Erythroblast (primary cell): Measurements from ENCODE around the gene SLC44A1.

Experiments used
- DNase-seq, 2 experiments: peaks; one replicate each; lab custom pipeline; 2025; lab: John Stamatoyannopoulos, UW
- GATA1 ChIP-seq: IDR thresholded peaks from 2 replicates; pipeline ENCODE4 v1.6.1; 2011; ENCODE audit warnings: low read depth, mild to moderate bottlenecking, control low read depth, low read length, moderate library complexity
- POLR2A ChIP-seq: IDR thresholded peaks from 2 replicates; pipeline ENCODE4 v1.6.1; 2011; ENCODE audit warnings: mild to moderate bottlenecking, low read length

SLC44A1 gene

DNA sequence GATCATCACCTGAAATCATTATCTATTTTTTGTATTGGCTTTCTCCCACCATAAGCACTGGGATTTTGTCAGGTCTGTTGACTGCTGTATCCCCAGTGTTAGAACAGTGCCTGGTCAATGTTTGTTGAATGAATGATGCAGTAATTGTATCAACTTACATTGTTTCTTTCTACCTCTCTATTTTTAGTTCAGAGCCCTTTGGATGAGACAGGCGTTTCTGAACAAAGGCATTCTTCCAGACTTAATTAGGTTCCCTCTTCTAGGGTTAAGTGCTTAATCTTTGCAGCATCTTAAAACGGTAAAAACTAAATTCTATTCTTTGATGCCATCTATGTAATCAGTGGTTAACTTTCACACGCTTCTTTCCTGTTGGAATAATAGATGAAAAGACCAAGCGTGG, 26.3 kb downstream of the SLC44A1 start:
- TF ChIP-seq POLR2A (no peak), GATA1 (no peak)
- no peak for DNase-seq

DNA sequence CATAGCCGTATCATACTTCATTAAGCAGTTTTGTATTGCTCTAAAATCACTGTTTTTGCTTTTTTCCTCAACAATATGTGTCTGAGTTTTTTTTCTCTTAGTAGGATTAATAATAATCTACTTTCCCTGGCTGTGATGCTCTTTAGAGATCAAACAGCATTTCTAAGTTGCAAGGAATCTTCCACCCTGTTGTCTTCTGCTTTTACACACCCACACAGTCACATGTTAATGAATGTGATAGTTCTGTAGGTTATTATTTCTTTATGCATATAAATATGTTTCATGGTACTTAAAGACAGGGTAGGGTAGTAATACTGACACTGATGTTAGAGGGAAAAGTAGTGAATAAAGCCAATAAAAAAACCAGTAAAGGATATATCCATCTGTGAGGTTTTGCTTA, 29.3 kb downstream of the SLC44A1 start:
- TF ChIP-seq GATA1 (no peak), POLR2A (no peak)
- DNase-seq, result no peak

DNA sequence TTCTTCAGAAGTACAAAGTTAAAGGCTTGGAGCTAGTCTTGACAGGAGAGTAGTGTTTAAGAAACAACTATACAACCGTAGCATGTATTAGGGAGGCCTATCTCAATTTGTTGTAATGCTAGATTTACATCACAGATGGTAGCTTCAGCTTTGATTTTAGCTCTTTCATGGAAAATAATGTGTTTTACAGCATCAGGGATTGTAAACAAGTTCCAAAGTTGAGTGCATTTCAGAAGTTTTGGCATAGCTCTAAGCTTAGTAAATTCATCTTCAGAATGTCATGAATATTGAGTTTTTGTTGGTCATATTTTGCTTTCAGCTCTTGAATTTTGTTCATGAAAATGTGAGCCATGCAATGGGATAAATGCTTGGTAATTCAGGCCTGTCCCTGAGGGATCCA, 30.7 kb downstream of the SLC44A1 start:
- TF ChIP-seq GATA1 (no peak), POLR2A (no peak)
- DNase-seq, result no peak

DNA sequence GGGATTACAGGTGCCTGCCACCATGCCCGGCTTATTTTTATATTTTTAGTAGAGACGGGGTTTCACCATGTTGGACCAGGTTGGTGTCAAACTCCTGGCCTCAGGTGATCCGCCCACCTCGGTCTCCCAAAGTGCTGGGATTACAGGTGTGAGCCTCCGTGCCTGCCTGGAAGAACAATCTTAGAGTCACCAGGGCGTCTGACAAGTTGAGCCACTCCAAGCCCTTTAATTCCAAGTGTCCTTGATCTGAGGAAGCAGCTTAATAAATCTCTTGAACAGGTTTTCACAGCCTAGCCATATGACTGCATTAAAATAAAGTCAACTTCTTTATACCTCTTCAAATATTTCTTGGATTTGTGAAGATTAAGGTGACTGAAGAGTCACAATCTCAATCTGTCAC, 31.5 kb downstream of the SLC44A1 start:
- DNase-seq, result no peak

DNA sequence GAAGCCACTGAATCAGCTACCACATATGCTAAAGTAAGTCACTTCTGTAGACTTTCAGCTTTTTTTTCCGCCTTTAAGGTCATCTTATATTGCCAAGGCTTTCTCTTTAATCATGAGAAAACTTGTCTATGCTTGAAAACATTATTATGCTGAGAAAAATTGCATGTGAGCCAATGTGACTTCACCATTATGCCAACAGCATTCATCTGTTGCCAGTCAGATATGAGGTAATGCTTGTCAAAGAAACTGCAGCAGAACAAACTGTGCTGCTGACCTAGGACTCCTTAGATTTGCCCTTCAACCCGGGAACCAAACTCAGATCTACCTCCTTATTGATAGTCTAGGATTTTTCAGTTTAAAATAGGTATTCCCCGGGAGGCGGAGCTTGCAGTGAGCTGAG, 34.3 kb downstream of the SLC44A1 start:
- TF ChIP-seq GATA1, result no peak
- TF ChIP-seq POLR2A, result no peak
- no peak for DNase-seq

More for the DNA sequence above, 31.5 kb downstream of the SLC44A1 start:
- no peak for TF ChIP-seq POLR2A
- TF ChIP-seq GATA1, result no peak

DNA sequence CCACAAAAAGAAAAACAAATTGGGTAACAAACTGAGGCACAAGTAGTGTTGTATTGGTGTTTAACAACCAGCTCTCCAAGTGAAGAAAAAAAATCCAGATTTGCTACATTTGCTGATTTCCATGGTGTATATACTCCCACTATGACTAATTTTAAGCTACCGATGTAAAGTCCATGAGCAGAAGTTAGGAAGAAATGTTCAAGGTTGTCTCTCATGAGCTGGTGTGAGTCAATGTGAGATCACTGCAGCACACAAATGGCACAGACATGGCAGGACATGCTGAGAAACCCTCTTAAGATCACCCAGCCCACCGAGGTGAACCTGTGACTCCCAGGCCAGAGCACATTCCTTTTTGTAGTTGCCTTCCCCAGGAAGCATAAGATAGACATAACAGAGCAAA, 36.2 kb downstream of the SLC44A1 start:
- TF ChIP-seq GATA1 (no peak), POLR2A (no peak)
- peak in 1 of 2 experiments; percentile 14 for DNase-seq

DNA sequence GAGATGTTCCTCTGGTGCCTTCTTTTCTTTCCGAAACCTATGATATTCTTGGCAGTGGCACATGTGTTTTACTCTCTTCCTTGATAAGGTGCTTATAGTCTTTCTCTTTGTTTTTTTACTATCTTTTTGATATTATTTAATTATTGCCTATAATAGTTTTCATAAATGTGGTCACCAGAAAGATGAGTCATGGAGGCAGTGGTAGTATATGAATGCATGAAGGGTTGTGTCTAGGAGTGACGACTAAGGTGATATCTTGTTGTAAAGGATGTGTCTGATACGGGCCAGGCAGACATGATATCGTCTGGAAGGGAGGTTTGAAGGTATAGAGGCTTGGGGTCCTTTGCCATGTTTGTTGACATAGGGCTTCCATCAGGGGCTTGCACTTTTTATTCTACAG, 36.8 kb downstream of the SLC44A1 start:
- TF ChIP-seq GATA1, result no peak
- TF ChIP-seq POLR2A, result no peak
- no peak for DNase-seq

DNA sequence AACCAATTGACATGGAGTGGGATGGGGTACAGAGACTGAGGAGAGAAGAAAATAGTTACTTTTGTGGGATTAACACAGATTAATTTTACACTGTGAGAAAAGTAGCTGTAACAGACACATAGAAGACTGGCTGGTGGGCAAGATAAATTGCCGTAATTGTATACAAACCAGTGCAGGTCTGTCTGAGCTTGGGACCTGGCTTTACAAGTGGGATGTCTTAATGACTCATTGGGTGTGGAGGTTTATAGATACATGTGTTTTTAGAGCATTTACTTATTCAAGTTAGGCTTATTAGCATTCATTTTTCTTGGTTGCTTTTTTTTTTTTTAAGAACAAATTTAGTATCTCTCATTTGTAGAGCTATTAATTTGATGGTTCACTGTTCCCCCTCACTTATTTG, 37.5 kb downstream of the SLC44A1 start:
- TF ChIP-seq POLR2A (no peak), GATA1 (no peak)
- DNase-seq, result no peak

DNA sequence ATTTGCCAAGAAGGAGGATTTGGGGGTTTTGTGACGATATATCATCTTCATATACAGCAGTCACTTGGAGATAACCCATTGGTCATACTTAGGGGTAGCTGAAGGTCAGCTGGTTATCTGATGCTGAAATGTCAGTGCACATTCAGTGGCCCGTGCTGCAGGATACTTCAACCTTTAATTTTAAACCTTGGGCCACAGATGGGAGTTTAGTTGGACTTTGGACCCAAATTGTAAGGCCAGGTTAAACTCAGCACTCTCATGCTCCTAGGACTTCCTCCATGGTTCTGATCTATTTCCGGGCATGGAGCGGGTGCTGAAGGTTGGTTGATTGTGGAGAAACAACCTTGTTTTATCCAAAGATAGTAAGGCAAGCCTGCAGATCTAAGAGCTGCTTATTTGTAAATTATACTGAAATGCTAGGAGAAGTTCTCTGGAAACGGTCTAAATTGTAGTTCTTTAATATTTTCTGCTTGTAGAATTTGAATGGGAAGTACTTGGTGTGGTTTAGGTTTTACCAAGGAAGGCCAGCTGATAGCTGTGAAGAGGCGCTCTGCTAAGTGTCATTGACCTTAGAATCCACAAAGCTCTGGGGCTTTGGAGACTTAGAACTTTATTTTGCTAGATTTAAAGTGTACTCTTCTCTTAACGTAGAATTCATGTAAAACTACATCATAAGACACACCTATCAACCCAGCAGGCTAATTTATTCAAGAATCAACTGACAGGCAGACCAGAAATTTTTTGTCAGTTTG, 38.6 kb downstream of the SLC44A1 start:
- no peak for DNase-seq
- TF ChIP-seq POLR2A (no peak), GATA1 (no peak)

DNA sequence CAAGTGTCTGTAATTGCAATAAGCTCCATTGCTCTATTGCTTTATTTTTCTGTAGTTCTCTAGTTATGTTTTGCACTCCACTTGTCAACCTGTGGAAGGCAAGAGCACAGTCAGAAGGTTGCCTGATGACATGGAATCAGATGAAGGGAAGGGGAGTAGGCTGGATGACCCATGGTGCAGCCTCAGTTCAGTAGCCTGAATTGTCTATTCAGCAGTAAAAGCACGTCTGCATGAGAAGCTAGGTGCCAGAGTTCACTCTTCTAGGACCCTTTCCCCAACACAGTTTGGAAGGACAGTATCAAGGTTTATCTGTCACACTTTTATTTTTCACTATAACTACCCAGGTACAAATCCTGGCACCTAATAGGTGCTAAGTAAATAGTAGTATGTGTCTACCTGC, 39.3 kb downstream of the SLC44A1 start:
- no peak for TF ChIP-seq POLR2A
- no peak for TF ChIP-seq GATA1
- DNase-seq, result no peak

DNA sequence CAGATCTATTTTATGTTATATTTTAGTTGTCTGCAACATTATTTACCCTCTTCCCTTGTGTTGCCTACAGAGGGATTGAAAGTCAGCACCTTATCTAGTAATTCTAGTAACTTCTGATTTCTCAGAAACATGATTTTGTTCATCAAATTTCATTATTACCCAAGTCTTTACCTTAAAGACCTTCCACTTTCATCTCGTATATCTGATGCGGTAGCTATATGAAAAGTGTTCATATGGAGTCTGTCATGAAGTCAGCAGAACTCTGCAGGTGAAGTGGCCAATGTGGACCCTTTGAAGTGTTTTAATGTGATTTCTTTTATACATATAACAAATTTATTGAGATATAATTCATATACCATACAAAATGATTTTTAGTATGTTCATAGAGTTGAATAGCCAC, 40.0 kb downstream of the SLC44A1 start:
- DNase-seq, result no peak
- TF ChIP-seq POLR2A, result no peak

DNA sequence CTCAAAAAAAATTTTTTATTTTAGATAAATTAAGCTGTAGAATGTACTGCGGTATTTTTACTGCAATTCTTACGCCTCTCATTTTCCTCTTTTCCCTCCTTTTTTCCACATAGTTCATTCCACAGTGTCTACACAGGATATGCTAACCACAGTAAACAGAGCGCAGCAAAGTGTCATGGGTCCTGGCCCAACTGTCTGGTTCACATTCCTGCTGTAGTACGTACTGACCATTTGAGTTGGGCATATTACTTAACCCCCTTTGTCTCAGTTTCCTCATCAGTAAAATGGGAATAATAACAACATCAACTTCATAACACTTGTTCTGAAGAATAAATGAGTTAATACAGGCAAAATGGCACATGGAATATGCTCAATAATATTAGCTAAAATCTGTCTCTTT, 41.6 kb downstream of the SLC44A1 start:
- TF ChIP-seq GATA1 (no peak), POLR2A (no peak)
- no peak for DNase-seq

DNA sequence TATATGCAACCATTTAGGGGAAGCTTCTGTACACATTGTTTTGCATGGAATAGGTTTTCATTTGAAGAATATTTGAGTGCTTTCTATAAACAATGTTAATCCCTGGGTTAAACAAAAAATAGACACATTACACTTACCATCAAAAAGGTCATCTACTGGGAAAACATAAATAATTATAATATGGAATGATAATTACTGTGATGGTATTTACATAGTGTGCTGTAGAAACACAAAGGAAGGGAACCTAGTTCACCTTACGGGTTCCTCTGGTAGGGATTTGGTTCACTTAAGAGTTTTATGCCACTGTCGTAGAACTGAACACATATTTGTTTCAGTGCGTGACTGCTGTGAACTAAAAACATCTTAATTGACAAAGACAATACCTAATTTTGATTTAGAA, 44.9 kb downstream of the SLC44A1 start:
- DNase-seq, result no peak
- no peak for TF ChIP-seq POLR2A
- no peak for TF ChIP-seq GATA1

DNA sequence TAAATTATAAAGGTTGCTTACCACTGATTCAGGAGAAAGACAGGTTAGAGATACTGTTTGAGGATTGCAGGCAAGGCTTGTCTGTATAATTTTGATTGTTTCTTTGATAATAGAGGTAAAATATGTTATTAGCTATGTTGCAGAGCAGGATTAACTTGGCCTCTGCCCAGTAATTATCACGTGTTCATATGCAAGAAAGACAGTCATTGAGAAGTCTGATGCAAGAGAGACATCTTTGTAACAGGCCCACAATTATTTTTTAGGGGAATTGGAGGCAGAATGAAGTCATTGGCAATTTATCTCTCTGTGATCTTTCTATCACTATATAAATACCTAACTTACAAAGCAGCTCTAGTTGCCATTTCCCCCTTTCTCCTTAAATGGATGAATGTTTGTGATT, 46.0 kb downstream of the SLC44A1 start:
- TF ChIP-seq POLR2A, result no peak
- no peak for TF ChIP-seq GATA1

DNA sequence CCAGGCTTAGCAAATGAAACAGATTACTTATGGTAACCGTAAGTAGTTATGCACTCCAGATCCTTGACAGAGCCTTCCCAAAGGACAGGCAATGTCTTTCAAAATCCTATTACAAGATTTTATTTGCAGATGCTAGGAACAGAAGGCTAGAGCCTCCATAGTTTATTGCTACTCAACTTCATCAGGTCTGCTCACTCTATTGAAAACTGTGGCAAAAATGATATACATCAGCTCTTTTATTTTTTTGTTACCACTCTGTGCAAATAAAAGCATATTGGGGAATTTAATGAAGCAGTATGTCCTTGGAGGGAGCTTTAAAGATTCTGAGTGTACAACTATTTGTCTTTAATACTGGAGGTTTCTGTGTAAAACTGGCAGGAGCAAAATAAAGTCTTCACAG, 46.5 kb downstream of the SLC44A1 start:
- TF ChIP-seq GATA1 (no peak), POLR2A (no peak)
- DNase-seq, result no peak

More for the DNA sequence above, 46.0 kb downstream of the SLC44A1 start:
- DNase-seq, result peak; percentile 23 to 58

DNA sequence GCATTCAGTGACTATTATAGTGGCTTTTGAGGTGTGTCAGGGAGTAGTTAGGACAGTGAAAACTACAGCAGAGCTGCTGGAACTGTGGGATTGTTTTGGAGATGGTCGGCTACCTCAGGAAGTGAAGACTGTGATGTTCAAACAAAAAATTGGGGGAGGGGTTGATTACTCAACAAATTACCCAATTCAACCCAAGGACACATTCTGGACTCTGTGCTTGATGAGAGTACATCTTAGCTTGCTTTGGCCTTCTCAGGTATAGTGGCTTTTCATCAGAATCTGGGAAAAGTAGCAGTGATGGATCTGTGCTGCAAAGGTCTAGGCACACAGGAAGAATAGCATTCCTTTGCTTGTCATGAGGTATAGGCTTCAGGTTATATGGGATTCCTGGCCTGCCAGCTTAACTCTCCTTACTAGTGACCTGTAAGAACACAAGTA, 47.0 kb downstream of the SLC44A1 start:
- DNase-seq, result no peak
- TF ChIP-seq POLR2A (no peak), GATA1 (no peak)
